Measurements from ENCODE around the gene SYTL5.

SYTL5 gene

GRCh38 chrX:38110231-38110630 is 103.9 kb downstream of the SYTL5 start:
- H3K36me3 ChIP-seq (replicated peaks), result no peaks in the 10 kb centered on the region
- no peak for DNase-seq (ENCODE audit: low spot score in 2 of 2)
- H3K4me3 ChIP-seq, result no peak overlapping the region
- no peaks in the 10 kb centered on the region for H3K27me3 ChIP-seq (ENCODE audit: low read depth)
- H3K4me1 ChIP-seq, result no peaks in the 10 kb centered on the region
- in situ Hi-C loops (cut with MboI; ENCODE audit: low sequenced_read_pairs), result no loop called here
- H3K9me3 ChIP-seq, result no peaks in the 10 kb centered on the region

GRCh38 chrX:38111196-38111595 is 104.8 kb downstream of the SYTL5 start:
- H3K36me3 ChIP-seq (replicated peaks), result no peaks in the 10 kb centered on the region
- H3K9me3 ChIP-seq, result no peaks in the 10 kb centered on the region
- H3K4me1 ChIP-seq, result no peaks in the 10 kb centered on the region
- H3K27me3 ChIP-seq (ENCODE audit: low read depth), result no peaks in the 10 kb centered on the region
- no peak overlapping the region for H3K4me3 ChIP-seq
- no peak for DNase-seq (ENCODE audit: low spot score in 2 of 2)
- in situ Hi-C loops (cut with MboI; ENCODE audit: low sequenced_read_pairs), result no loop called here

GRCh38 chrX:38112566-38112965 is 106.2 kb downstream of the SYTL5 start:
- Histone ChIP-seq H3K9me3 (no peaks in the 10 kb centered on the region), H3K27me3 (ENCODE audit: low read depth) (no peaks in the 10 kb centered on the region), H3K4me3 (no peak overlapping the region), H3K4me1 (no peaks in the 10 kb centered on the region), H3K36me3 (replicated peaks) (no peaks in the 10 kb centered on the region)
- DNase-seq (ENCODE audit: low spot score in 2 of 2), result no peak
- in situ Hi-C loops (cut with MboI; ENCODE audit: low sequenced_read_pairs), result no loop called here

GRCh38 chrX:38116706-38117105 is 110.4 kb downstream of the SYTL5 start:
- DNase-seq (ENCODE audit: low spot score in 2 of 2), result no peak

GRCh38 chrX:38117485-38117884 is 111.1 kb downstream of the SYTL5 start:
- H3K27me3 ChIP-seq (ENCODE audit: low read depth), result no peaks in the 10 kb centered on the region
- DNase-seq (ENCODE audit: low spot score in 2 of 2), result no peak
- in situ Hi-C loops (cut with MboI; ENCODE audit: low sequenced_read_pairs), result no loop called here

More at GRCh38 chrX:38116706-38117105, 110.4 kb downstream of the SYTL5 start:
- no peaks in the 10 kb centered on the region for H3K4me1 ChIP-seq
- no peaks in the 10 kb centered on the region for H3K36me3 ChIP-seq (replicated peaks)
- in situ Hi-C loops (cut with MboI; ENCODE audit: low sequenced_read_pairs), result no loop called here
- no peak overlapping the region for H3K4me3 ChIP-seq
- H3K27me3 ChIP-seq (ENCODE audit: low read depth), result no peaks in the 10 kb centered on the region
- H3K9me3 ChIP-seq, result no peaks in the 10 kb centered on the region

GRCh38 chrX:38124000-38124399 is 117.6 kb downstream of the SYTL5 start:
- DNase-seq (ENCODE audit: low spot score in 2 of 2), result no peak
- Histone ChIP-seq H3K9me3 (no peaks in the 10 kb centered on the region), H3K4me1 (no peaks in the 10 kb centered on the region), H3K36me3 (replicated peaks) (no peaks in the 10 kb centered on the region), H3K4me3 (no peak overlapping the region), H3K27me3 (ENCODE audit: low read depth) (no peaks in the 10 kb centered on the region)
- in situ Hi-C loops (cut with MboI; ENCODE audit: low sequenced_read_pairs), result no loop called here

More at GRCh38 chrX:38117485-38117884, 111.1 kb downstream of the SYTL5 start:
- Histone ChIP-seq H3K36me3 (replicated peaks) (no peaks in the 10 kb centered on the region), H3K4me1 (no peaks in the 10 kb centered on the region), H3K9me3 (no peaks in the 10 kb centered on the region), H3K4me3 (no peak overlapping the region)

GRCh38 chrX:38126179-38126578 is 119.8 kb downstream of the SYTL5 start:
- Histone ChIP-seq H3K36me3 (replicated peaks) (no peaks in the 10 kb centered on the region), H3K4me1 (no peaks in the 10 kb centered on the region), H3K4me3 (no peak overlapping the region), H3K27me3 (ENCODE audit: low read depth) (no peaks in the 10 kb centered on the region), H3K9me3 (no peaks in the 10 kb centered on the region)
- in situ Hi-C loops (cut with MboI; ENCODE audit: low sequenced_read_pairs), result no loop called here
- no peak for DNase-seq (ENCODE audit: low spot score in 2 of 2)

GRCh38 chrX:38127961-38128360 is 121.6 kb downstream of the SYTL5 start:
- in situ Hi-C loops (cut with MboI; ENCODE audit: low sequenced_read_pairs), result no loop called here
- Histone ChIP-seq H3K9me3 (no peaks in the 10 kb centered on the region), H3K27me3 (ENCODE audit: low read depth) (no peaks in the 10 kb centered on the region)

GRCh38 chrX:38129366-38129765 is 123.0 kb downstream of the SYTL5 start:
- Histone ChIP-seq H3K27me3 (ENCODE audit: low read depth) (no peaks in the 10 kb centered on the region), H3K9me3 (no peaks in the 10 kb centered on the region), H3K36me3 (replicated peaks) (no peaks in the 10 kb centered on the region), H3K4me3 (no peak overlapping the region), H3K4me1 (no peaks in the 10 kb centered on the region)
- in situ Hi-C loops (cut with MboI; ENCODE audit: low sequenced_read_pairs), result no loop called here
- DNase-seq (ENCODE audit: low spot score in 2 of 2), result no peak

More at GRCh38 chrX:38127961-38128360, 121.6 kb downstream of the SYTL5 start:
- Histone ChIP-seq H3K4me1 (no peaks in the 10 kb centered on the region), H3K4me3 (no peak overlapping the region), H3K36me3 (replicated peaks) (no peaks in the 10 kb centered on the region)
- no peak for DNase-seq (ENCODE audit: low spot score in 2 of 2)

- Histone ChIP-seq H3K9me3 (no peaks in the 10 kb centered on the region), H3K4me1 (no peaks in the 10 kb centered on the region), H3K27me3 (ENCODE audit: low read depth) (no peaks in the 10 kb centered on the region), H3K36me3 (replicated peaks) (no peaks in the 10 kb centered on the region), H3K4me3 (no peak overlapping the region)
- in situ Hi-C loops (cut with MboI; ENCODE audit: low sequenced_read_pairs), result no loop called here
- DNase-seq (ENCODE audit: low spot score in 2 of 2), result no peak
Observed at GRCh38 chrX:38138157-38138891, 132.0 kb downstream of the SYTL5 start.

- Histone ChIP-seq H3K36me3 (replicated peaks) (no peaks in the 10 kb centered on the region), H3K27me3 (ENCODE audit: low read depth) (no peaks in the 10 kb centered on the region), H3K4me3 (no peak overlapping the region), H3K9me3 (no peaks in the 10 kb centered on the region), H3K4me1 (no peaks in the 10 kb centered on the region)
- no peak for DNase-seq (ENCODE audit: low spot score in 2 of 2)
- in situ Hi-C loops (cut with MboI; ENCODE audit: low sequenced_read_pairs), result no loop called here
Observed at GRCh38 chrX:38138900-38139299, 132.5 kb downstream of the SYTL5 start.

- in situ Hi-C loops (cut with MboI; ENCODE audit: low sequenced_read_pairs), result no loop called here
Observed at GRCh38 chrX:38142610-38143009, 136.3 kb downstream of the SYTL5 start.

GRCh38 chrX:38149016-38149415 is 142.7 kb downstream of the SYTL5 start:
- no peaks in the 10 kb centered on the region for H3K4me1 ChIP-seq
- no peaks in the 10 kb centered on the region for H3K9me3 ChIP-seq
- H3K4me3 ChIP-seq, result no peak overlapping the region
- no peaks in the 10 kb centered on the region for H3K27me3 ChIP-seq (ENCODE audit: low read depth)
- H3K36me3 ChIP-seq (replicated peaks), result no peaks in the 10 kb centered on the region
- DNase-seq (ENCODE audit: low spot score in 2 of 2), result no peak
- in situ Hi-C loops (cut with MboI; ENCODE audit: low sequenced_read_pairs), result no loop called here

More at GRCh38 chrX:38142610-38143009, 136.3 kb downstream of the SYTL5 start:
- Histone ChIP-seq H3K4me3 (no peak overlapping the region), H3K4me1 (no peaks in the 10 kb centered on the region), H3K27me3 (ENCODE audit: low read depth) (no peaks in the 10 kb centered on the region), H3K36me3 (replicated peaks) (no peaks in the 10 kb centered on the region), H3K9me3 (no peaks in the 10 kb centered on the region)
- no peak for DNase-seq (ENCODE audit: low spot score in 2 of 2)

GRCh38 chrX:38150993-38151392 is 144.6 kb downstream of the SYTL5 start:
- no peaks in the 10 kb centered on the region for H3K4me1 ChIP-seq
- H3K9me3 ChIP-seq, result no peaks in the 10 kb centered on the region
- DNase-seq (ENCODE audit: low spot score in 2 of 2), result no peak
- H3K4me3 ChIP-seq, result no peak overlapping the region
- in situ Hi-C loops (cut with MboI; ENCODE audit: low sequenced_read_pairs), result no loop called here
- H3K27me3 ChIP-seq (ENCODE audit: low read depth), result no peaks in the 10 kb centered on the region
- no peaks in the 10 kb centered on the region for H3K36me3 ChIP-seq (replicated peaks)

GRCh38 chrX:38151441-38151840 is 145.1 kb downstream of the SYTL5 start:
- no peak for DNase-seq (ENCODE audit: low spot score in 2 of 2)
- Histone ChIP-seq H3K4me1 (no peaks in the 10 kb centered on the region), H3K4me3 (no peak overlapping the region), H3K9me3 (no peaks in the 10 kb centered on the region), H3K36me3 (replicated peaks) (no peaks in the 10 kb centered on the region), H3K27me3 (ENCODE audit: low read depth) (no peaks in the 10 kb centered on the region)
- in situ Hi-C loops (cut with MboI; ENCODE audit: low sequenced_read_pairs), result no loop called here
